Bronchial epithelial cell (primary cell): ENCODE data around the gene DCC. TPM values are rescaled to one million over a fixed set of nuclear protein-coding genes. Genes with fewer than 3 reads are reported as not detected.

Experiments
- DNase-seq: peaks from one replicate; pipeline ENCODE4 v3.0.0-alpha.2; 2010; ENCODE audit warnings: low read depth
- FAIRE-seq: peaks from 2 replicates; lab custom pipeline; 2011; peaks lifted over from hg19 to GRCh38; lab: Jason Lieb, UNC
- H3K27me3 ChIP-seq: 2 replicates; pipeline ENCODE4 v1.5.1; 2011; ENCODE audit warnings: low read length; ENCODE audit not compliant: control insufficient read depth, insufficient read depth
- H3K36me3 ChIP-seq: 2 replicates; pipeline ENCODE4 v1.5.1; 2011; ENCODE audit warnings: low read length; ENCODE audit not compliant: control insufficient read depth, insufficient read depth
- H3K4me3 ChIP-seq: 2 replicates; pipeline ENCODE4 v1.5.1; 2011; ENCODE audit warnings: mild to moderate bottlenecking, low read depth, low read length, control low read depth
- total RNA-seq: library from RNA; depleted of rRNA; stranded (reverse); fragments of >200 nt; gene quantifications from 2 replicates; pipeline ENCODE4 v1.2.1, GENCODE V29; 2014
- TF ChIP-seq, protein P1 (sequence below): IDR thresholded peaks from 2 replicates; pipeline ENCODE4 v1.5.1; 2011; ENCODE audit warnings: mild to moderate bottlenecking, moderate library complexity, low read length, control low read depth, inconsistent platforms; ENCODE audit not compliant: insufficient read depth, severe bottlenecking

DCC gene
- total RNA-seq, 1 donor from 2014 or later = not detected

DNA sequence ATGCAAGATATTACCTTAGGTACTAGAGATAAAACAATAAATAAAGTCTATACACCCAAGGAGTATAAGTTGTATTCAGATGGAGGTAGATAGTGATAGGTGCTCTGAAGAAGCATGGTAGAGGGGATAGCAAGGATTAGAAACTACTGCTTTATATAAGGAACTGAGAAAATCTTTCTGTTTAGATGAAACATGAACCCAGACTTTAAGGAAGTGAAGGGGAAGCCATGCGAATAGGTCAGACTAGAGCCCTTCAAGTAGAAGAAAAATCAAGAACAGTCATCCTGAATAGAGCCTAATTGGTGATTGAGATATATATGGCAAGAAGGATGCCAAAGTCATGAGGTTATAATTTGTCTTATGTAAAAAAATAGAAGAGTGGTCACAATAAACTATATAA, 984.4 kb downstream of the DCC start:
- Histone ChIP-seq H3K36me3 (no peaks in the 10 kb centered on the region), H3K27me3 (no peaks in the 10 kb centered on the region), H3K4me3 (no peak overlapping the region)
- DNase-seq (no peak), FAIRE-seq (no peak)
- TF ChIP-seq, protein P1, sequence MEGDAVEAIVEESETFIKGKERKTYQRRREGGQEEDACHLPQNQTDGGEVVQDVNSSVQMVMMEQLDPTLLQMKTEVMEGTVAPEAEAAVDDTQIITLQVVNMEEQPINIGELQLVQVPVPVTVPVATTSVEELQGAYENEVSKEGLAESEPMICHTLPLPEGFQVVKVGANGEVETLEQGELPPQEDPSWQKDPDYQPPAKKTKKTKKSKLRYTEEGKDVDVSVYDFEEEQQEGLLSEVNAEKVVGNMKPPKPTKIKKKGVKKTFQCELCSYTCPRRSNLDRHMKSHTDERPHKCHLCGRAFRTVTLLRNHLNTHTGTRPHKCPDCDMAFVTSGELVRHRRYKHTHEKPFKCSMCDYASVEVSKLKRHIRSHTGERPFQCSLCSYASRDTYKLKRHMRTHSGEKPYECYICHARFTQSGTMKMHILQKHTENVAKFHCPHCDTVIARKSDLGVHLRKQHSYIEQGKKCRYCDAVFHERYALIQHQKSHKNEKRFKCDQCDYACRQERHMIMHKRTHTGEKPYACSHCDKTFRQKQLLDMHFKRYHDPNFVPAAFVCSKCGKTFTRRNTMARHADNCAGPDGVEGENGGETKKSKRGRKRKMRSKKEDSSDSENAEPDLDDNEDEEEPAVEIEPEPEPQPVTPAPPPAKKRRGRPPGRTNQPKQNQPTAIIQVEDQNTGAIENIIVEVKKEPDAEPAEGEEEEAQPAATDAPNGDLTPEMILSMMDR = no peak

DNA sequence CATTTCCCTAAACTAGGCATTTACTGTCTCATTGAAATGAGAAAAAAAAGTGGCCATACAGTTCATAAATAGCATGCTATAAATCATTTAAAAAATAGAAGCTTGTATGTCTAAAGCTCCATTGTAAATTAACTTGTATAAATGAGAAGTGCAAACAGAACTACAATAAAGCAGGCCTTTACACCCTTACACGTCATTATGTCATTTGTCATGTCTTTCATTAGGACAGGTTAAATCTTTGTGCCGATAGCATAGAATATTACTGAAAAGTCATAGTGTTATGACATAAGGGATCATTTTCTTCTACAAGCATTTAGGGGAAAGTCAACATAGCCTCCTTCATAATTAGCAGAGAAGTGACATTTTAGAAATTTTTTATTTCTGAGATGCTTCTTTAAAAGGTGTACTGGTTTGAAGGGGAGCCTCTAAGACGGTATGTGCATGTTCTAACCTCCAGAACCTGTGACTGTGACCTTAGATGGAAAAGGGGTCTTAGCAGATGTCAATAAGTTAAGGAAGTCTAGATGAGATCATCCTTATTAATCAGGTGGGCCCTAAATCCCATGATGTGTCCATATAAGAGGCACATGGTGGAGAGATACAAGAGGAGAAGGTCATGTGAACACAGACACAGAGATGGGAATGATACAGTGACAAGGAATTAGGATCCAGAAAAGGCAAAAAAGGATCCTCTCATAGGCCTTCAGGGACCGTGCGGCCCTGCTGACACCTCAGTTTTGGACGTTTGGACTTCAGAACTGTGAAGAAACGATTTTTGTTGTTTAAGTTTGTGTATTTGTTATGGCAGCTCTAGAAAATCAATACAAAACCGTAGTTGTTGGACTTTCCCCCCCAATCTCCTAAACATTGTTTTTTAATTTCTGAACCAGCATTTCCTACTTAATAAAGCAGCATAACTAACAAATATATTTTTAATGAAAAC, 1020.8 kb downstream of the DCC start:
- Histone ChIP-seq H3K4me3 (no peak overlapping the region), H3K27me3 (no peaks in the 10 kb centered on the region), H3K36me3 (no peaks in the 10 kb centered on the region)
- DNase-seq (no peak), FAIRE-seq (no peak)
- TF ChIP-seq, protein P1 = no peak

DNA sequence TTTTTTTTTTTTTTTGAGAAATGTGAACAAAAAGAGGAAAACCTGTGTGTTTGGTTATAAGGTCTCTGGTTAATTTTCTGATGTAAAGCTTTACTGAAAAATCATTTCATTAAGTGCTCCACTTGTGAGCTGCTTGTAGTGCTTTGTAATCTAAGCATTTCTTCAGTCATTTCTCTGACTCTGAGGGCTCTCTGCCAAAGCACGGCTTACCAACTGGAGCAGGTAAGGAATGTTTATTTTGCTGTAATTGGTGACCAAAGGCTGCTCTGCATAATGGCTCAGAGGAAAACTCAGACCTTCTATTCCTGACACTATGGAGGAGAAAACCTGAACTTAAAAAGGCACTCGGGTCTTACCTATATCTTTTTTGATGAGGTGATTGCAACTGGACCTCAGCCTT, 1035.6 kb downstream of the DCC start:
- DNase-seq (no peak), FAIRE-seq (no peak)
- no peaks in the 10 kb centered on the region for H3K36me3 ChIP-seq
- no peaks in the 10 kb centered on the region for H3K27me3 ChIP-seq
- TF ChIP-seq, protein P1 = no peak
- H3K4me3 ChIP-seq = no peak overlapping the region

DNA sequence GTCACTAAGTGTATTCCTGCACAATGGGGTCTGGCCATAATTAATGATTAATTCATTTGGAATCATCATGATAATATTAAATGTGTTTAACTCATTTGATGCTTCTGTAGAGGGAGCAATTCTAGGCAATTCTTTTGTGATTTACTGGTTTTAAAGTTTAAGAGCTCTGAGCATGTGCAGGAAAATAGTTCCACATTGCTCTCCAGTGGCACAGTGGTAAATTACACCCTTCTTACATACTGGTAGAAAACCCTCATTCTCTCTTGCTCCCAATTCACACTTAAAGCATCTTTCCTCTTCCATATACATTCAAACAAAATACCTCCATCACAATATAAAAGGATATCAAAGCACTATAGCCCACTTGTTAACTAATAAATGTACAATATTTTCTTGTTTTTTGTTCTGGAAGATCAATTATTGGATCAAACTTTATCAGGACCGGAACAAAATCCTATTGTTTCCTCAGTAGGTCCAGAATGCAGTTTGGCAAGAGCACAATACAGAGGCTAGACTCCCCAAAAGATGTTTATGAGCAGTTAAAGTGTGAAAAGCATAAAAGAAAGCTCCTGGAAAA, 1040.2 kb downstream of the DCC start:
- H3K36me3 ChIP-seq = no peaks in the 10 kb centered on the region
- H3K27me3 ChIP-seq = no peaks in the 10 kb centered on the region
- H3K4me3 ChIP-seq = no peak overlapping the region
- TF ChIP-seq, protein P1 = peak; percentile 38
- FAIRE-seq (no peak), DNase-seq (peak; percentile 50)

DNA sequence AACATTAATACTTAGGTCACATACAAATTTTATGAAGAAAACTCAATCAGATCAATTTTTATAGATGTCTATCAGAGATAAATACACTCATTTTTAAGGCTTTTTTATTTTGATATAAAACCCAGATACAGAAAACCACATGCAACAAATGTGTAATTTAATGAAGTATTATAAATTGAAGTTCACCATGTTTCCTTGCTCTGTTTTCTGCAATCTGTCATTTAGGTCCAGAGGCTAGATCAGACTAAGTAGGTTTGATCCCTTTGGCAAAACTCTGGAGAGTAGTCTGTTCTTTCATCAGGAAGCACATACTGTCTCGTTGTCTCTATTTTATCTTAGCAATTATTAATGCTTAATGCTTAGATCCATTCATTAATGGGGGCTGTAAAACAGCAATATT, 1042.9 kb downstream of the DCC start:
- Histone ChIP-seq H3K4me3 (no peak overlapping the region), H3K27me3 (no peaks in the 10 kb centered on the region), H3K36me3 (no peaks in the 10 kb centered on the region)
- no peak for FAIRE-seq
- TF ChIP-seq, protein P1 = no peak
- no peak for DNase-seq
